Thyroid gland (tissue), 4 donors: ENCODE data around the gene KCNH5. TPM values are rescaled to one million over a fixed set of nuclear protein-coding genes. Genes with fewer than 3 reads are reported as not detected.

Source experiments
- DNase-seq, 2 donors: peaks; one replicate each; pipeline ENCODE4 v3.0.0-alpha.2; 2019
- H3K27ac ChIP-seq, 3 donors: fragments of 200-600 bp; sonication (generic); 1 replicate in 2 of 3; 2 replicates in 1 of 3; pipeline ENCODE4 v1.5.1; 2016 to 2019; ENCODE audit warnings: mild to moderate bottlenecking in 1 of 3, moderate library complexity in 1 of 3
- H3K27me3 ChIP-seq: fragments of 200-600 bp; sonication (generic); one replicate; pipeline ENCODE4 v1.5.1; 2019
- H3K36me3 ChIP-seq, 2 donors: fragments of 200-600 bp; sonication (generic); one replicate each; pipeline ENCODE4 v1.5.1; 2016 to 2019
- H3K4me1 ChIP-seq, 2 donors: fragments of 200-600 bp; sonication (generic); one replicate each; pipeline ENCODE4 v1.5.1; 2017 to 2019
- H3K4me3 ChIP-seq, 3 donors: fragments of 200-600 bp; sonication (generic); replicated peaks in 1 of 3; 1 replicate in 2 of 3; 2 replicates in 1 of 3; pipeline ENCODE4 v1.5.1; 2016; ENCODE audit warnings: mild to moderate bottlenecking in 1 of 3
- H3K9me3 ChIP-seq: fragments of 200-600 bp; sonication (generic); one replicate; pipeline ENCODE4 v1.5.1; 2017
- POLR2A ChIP-seq, 2 donors: fragments of 450-650 bp; IDR thresholded peaks; one replicate each; pipeline ENCODE4 v1.6.1; 2017; ENCODE audit warnings: antibody characterized with exemption in 2 of 2, mild to moderate bottlenecking in 2 of 2, moderate library complexity in 1 of 2
- WGBS, 2 donors: methylation state at CpG; one replicate each; pipeline ENCODE4 v1.1.5; 2017; 5-methylcytosine and 5-hydroxymethylcytosine counted together
- intact Hi-C: fragments of 100-400 bp; cut with DNase I; formaldehyde crosslinking; loops from one replicate; pipeline ENCODE4 v1.15.1; 2023
- total RNA-seq, 4 donors: library from RNA; depleted of rRNA; stranded (reverse); fragments of >200 nt; gene quantifications; one replicate each; pipeline ENCODE4 v1.2.3, GENCODE V29; 2016
- TF ChIP-seq, protein P1 (sequence below), 6 experiments: fragments of 200-600 bp in 3 of 6; fragments of 450-650 bp in 3 of 6; sonication (generic) in 3 of 6; IDR thresholded peaks; one replicate each; pipeline ENCODE4 v1.5.1; 2016 to 2019; ENCODE audit warnings: antibody characterized with exemption in 6 of 6, mild to moderate bottlenecking in 2 of 6, inconsistent platforms in 1 of 6, moderate library complexity in 1 of 6

The KCNH5 gene
- total RNA-seq, 4 donors from 2014 or later, result not detected

DNA sequence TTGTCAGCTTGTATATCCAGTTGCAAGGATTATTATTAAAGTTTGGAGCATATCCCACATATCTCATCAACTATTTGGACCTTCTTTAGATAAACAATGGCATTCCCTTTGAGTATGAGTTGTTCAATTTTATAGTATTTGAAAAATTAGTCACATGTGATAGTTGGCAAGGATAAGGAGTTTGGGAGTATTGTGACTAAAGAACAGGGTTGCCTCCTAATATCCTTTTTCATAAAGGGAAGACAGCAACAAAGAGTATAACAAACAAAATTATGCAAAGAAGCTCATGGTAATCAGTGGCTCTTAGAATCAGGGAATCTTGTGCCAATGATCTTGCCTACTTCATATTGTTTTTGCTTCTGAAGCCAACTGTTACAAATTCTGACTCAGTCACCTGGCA, 31.2 kb upstream of the KCNH5 start:
- no peak for TF ChIP-seq POLR2A (IDR thresholded peaks at IDR 0.05)
- TF ChIP-seq, protein P1, sequence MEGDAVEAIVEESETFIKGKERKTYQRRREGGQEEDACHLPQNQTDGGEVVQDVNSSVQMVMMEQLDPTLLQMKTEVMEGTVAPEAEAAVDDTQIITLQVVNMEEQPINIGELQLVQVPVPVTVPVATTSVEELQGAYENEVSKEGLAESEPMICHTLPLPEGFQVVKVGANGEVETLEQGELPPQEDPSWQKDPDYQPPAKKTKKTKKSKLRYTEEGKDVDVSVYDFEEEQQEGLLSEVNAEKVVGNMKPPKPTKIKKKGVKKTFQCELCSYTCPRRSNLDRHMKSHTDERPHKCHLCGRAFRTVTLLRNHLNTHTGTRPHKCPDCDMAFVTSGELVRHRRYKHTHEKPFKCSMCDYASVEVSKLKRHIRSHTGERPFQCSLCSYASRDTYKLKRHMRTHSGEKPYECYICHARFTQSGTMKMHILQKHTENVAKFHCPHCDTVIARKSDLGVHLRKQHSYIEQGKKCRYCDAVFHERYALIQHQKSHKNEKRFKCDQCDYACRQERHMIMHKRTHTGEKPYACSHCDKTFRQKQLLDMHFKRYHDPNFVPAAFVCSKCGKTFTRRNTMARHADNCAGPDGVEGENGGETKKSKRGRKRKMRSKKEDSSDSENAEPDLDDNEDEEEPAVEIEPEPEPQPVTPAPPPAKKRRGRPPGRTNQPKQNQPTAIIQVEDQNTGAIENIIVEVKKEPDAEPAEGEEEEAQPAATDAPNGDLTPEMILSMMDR (IDR thresholded peaks at IDR 0.05), result no peak
- no peak overlapping the region for H3K4me3 ChIP-seq
- no peak overlapping the region for H3K27ac ChIP-seq
- no peaks in the 10 kb centered on the region for H3K9me3 ChIP-seq
- intact Hi-C loops, result no loop called here
- no peaks in the 10 kb centered on the region for H3K4me1 ChIP-seq
- DNase-seq, result no peak
- H3K36me3 ChIP-seq, result no peaks in the 10 kb centered on the region
- no peaks in the 10 kb centered on the region for H3K27me3 ChIP-seq

DNA sequence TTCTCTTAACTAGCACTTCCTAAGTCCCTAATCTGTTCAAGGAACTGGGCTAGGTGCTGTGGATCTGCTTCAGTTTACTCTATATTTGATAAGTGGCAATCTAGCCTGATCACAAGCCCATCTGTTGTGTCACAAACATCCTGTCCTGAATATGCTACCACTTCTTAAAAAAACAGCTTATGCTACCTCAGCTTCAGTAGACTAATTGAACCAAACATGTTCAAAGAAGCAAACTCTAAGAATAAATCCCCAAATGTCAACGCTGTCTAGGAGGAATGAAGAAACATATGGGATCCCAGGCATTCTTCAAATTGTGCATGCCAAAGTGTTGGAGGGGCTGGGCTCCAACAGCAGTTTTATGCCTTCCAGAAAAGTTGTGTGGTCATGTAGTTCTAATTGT, 10.4 kb upstream of the KCNH5 start:
- WGBS, 2 donors, result 90 to 96% methylated on average over 1 of the region's 1 CpG
- Histone ChIP-seq H3K27me3 (no peaks in the 10 kb centered on the region), H3K9me3 (no peaks in the 10 kb centered on the region), H3K4me1 (no peaks in the 10 kb centered on the region), H3K27ac (no peak overlapping the region), H3K36me3 (no peaks in the 10 kb centered on the region), H3K4me3 (no peak overlapping the region)
- intact Hi-C loops, result no loop called here
- TF ChIP-seq, protein P1 (IDR thresholded peaks at IDR 0.05), result no peak
- no peak for TF ChIP-seq POLR2A (IDR thresholded peaks at IDR 0.05)
- no peak for DNase-seq

DNA sequence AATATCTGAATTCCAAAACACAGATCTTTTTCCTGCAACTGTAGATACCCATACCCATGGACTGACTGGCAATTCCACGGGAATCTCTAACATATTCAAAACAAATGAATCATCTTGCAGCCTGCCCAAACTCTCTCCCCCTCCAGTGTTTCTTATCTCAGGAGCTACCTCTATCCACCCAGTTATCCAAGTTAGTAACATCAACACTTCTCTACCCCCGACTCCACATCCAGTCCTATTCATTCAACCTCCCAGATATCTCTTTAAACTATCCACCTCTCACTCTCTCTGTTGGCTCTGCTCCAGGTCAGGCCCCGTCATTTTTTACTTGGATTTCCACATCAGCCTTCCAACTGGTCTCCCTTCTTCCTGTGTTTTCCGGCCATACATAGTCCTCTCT, 6.7 kb upstream of the KCNH5 start:
- no peaks in the 10 kb centered on the region for H3K36me3 ChIP-seq
- no peak overlapping the region for H3K27ac ChIP-seq
- no peaks in the 10 kb centered on the region for H3K27me3 ChIP-seq
- no peak overlapping the region for H3K4me3 ChIP-seq
- intact Hi-C loops, result no loop called here
- H3K9me3 ChIP-seq, result no peaks in the 10 kb centered on the region
- 46% methylated on average over 4 of the region's 4 CpGs for WGBS, 2 donors
- TF ChIP-seq, protein P1 (IDR thresholded peaks at IDR 0.05), result no peak
- TF ChIP-seq POLR2A (IDR thresholded peaks at IDR 0.05), result no peak
- no peak for DNase-seq
- H3K4me1 ChIP-seq, result no peaks in the 10 kb centered on the region

DNA sequence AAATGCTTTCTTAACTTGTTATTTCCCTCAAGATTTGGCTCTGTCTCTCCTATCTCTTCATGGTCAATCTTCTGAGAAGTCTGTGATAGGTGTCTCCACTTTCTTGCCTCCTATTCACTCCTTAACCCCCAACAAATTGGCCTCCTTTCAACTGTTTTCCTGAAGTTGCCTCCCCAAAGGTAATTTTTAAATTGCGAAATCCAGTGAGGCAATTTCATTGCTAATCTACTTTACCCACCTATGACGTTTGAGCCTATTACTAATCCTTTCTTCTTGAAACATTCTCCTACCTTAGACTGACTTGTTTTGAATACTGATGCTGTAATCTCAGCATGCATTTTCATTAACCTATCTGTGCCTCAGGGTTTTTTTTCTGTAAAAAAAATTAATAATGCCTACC, 6.0 kb upstream of the KCNH5 start:
- TF ChIP-seq POLR2A (IDR thresholded peaks at IDR 0.05), result no peak
- TF ChIP-seq, protein P1 (IDR thresholded peaks at IDR 0.05), result no peak
- H3K27me3 ChIP-seq, result no peaks in the 10 kb centered on the region
- DNase-seq, result no peak
- H3K4me3 ChIP-seq, result no peak overlapping the region
- H3K27ac ChIP-seq, result no peak overlapping the region
- no peaks in the 10 kb centered on the region for H3K4me1 ChIP-seq
- H3K9me3 ChIP-seq, result no peaks in the 10 kb centered on the region
- intact Hi-C loops, result no loop called here
- WGBS, 2 donors, result 84 to 88% methylated on average over 2 of the region's 2 CpGs
- H3K36me3 ChIP-seq, result no peaks in the 10 kb centered on the region

DNA sequence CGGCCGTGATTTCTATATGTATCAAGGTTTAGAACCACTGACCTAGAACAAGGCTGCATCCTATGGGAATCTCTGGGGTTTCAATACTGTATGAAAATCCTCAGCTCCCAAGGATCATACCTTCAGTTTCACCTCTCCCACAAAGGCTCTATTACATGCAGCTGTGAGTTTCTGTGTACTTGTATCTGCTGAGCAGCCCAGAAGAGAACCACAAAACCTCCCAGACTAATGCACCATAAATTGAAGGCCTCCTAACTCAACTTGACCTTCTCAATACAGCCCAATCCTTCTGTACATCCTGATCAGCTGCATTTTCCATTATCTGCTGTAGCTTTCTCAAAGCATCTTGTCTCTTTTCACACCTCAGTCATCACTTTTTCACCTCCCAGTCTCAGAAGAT, 5.4 kb upstream of the KCNH5 start:
- WGBS, 2 donors, result 92 to 96% methylated on average over 2 of the region's 2 CpGs
- intact Hi-C loops, result no loop called here

More for the DNA sequence above, 5.4 kb upstream of the KCNH5 start:
- Histone ChIP-seq H3K4me1 (peaks cover 4 to 5% of the 10 kb centered on the region in 2 donors), H3K4me3 (no peak overlapping the region), H3K27me3 (no peaks in the 10 kb centered on the region), H3K9me3 (no peaks in the 10 kb centered on the region), H3K36me3 (no peaks in the 10 kb centered on the region), H3K27ac (no peak overlapping the region)
- TF ChIP-seq, protein P1 (IDR thresholded peaks at IDR 0.05), result no peak
- no peak for TF ChIP-seq POLR2A (IDR thresholded peaks at IDR 0.05)
- DNase-seq, result no peak
